WTC11 (cell line): Measurements from ENCODE around the gene SULF2. TPM values are rescaled to one million over a fixed set of nuclear protein-coding genes. Genes with fewer than 3 reads are reported as not detected.

Experiments used
- ATAC-seq: fragments of 200-7000 bp; cut with Tn5 transposase; 2 replicates; pipeline ENCODE4 v1.10.0; 2021; ENCODE audit warnings: mild to moderate bottlenecking, moderate library complexity
- CTCF ChIA-PET: fragments of 300-600 bp; sonication (Branson Sonifier 250); formaldehyde crosslinking; loops from one replicate; lab custom pipeline; 2021; ENCODE audit warnings: antibody characterized with exemption; lab: Charles Lee
- POLR2A ChIA-PET: fragments of 350-600 bp; sonication (Branson Sonifier 250); formaldehyde crosslinking; loops from one replicate; lab custom pipeline; 2021; ENCODE audit warnings: antibody characterized with exemption; lab: Charles Lee
- DNase-seq: peaks from one replicate; pipeline ENCODE4 v3.0.0; 2021; ENCODE audit warnings: low spot score
- H3K27ac Mint-ChIP-seq: 2 replicates; pipeline ENCODE4 v1.8.0; 2021; ENCODE audit warnings: mixed read lengths
- H3K27me3 Mint-ChIP-seq: 2 replicates; pipeline ENCODE4 v1.8.0; 2021; ENCODE audit warnings: low read depth, mild to moderate bottlenecking, moderate library complexity, mixed read lengths
- H3K36me3 Mint-ChIP-seq: 2 replicates; pipeline ENCODE4 v1.8.0; 2021; ENCODE audit warnings: mixed read lengths
- H3K4me1 Mint-ChIP-seq: 2 replicates; pipeline ENCODE4 v1.8.0; 2022; ENCODE audit warnings: mixed read lengths
- H3K4me3 Mint-ChIP-seq: 2 replicates; pipeline ENCODE4 v1.8.0; 2021; ENCODE audit warnings: mild to moderate bottlenecking, moderate library complexity, mixed read lengths
- H3K9me3 Mint-ChIP-seq: 2 replicates; pipeline ENCODE4 v1.8.0; 2021; ENCODE audit warnings: mixed read lengths
- ATF1 ChIP-seq: sonication (generic); formaldehyde crosslinking; IDR thresholded peaks from 2 replicates; pipeline ENCODE4 v1.8.1; 2023; ENCODE audit warnings: mild to moderate bottlenecking, moderate library complexity, missing genetic modification reagents
- FOXK1 ChIP-seq: sonication (generic); formaldehyde crosslinking; IDR thresholded peaks from 2 replicates; pipeline ENCODE4 v1.8.0; 2022; ENCODE audit warnings: mild to moderate bottlenecking, moderate library complexity, missing genetic modification reagents
- GABPB1 ChIP-seq: sonication (generic); formaldehyde crosslinking; IDR thresholded peaks from 2 replicates; pipeline ENCODE4 v1.8.1; 2023; ENCODE audit warnings: mild to moderate bottlenecking, missing genetic modification reagents
- IRF2 ChIP-seq: sonication (generic); formaldehyde crosslinking; IDR thresholded peaks from 2 replicates; pipeline ENCODE4 v1.8.0; 2022; ENCODE audit warnings: low read depth, missing genetic modification reagents, borderline replicate concordance
- JAZF1 ChIP-seq: fragments of 250-450 bp; sonication (Bioruptor Pico); IDR thresholded peaks from 2 replicates; pipeline ENCODE4 v1.9.0; 2021; ENCODE audit warnings: moderate library complexity, mild to moderate bottlenecking, inconsistent platforms
- NFYB ChIP-seq: sonication (generic); formaldehyde crosslinking; conservative IDR thresholded peaks from 2 replicates; pipeline ENCODE4 v1.8.0; 2022; ENCODE audit warnings: low read depth, missing genetic modification reagents
- NR1H2 ChIP-seq: sonication (generic); formaldehyde crosslinking; IDR thresholded peaks from 2 replicates; pipeline ENCODE4 v1.9.0; 2021; ENCODE audit warnings: mild to moderate bottlenecking, moderate library complexity, missing genetic modification reagents
- NR2C2 ChIP-seq: sonication (generic); formaldehyde crosslinking; IDR thresholded peaks from 2 replicates; pipeline ENCODE4 v1.8.0; 2022; ENCODE audit warnings: mild to moderate bottlenecking, missing genetic modification reagents
- OVOL2 ChIP-seq: fragments of 250-450 bp; sonication (Bioruptor Pico); IDR thresholded peaks from 2 replicates; pipeline ENCODE4 v1.9.0; 2021; ENCODE audit warnings: mild to moderate bottlenecking, borderline replicate concordance
- RORB ChIP-seq: fragments of 250-450 bp; sonication (Bioruptor Pico); IDR thresholded peaks from 2 replicates; pipeline ENCODE4 v1.9.0; 2021; ENCODE audit warnings: mild to moderate bottlenecking
- TEAD4 ChIP-seq: sonication (generic); formaldehyde crosslinking; IDR thresholded peaks from 2 replicates; pipeline ENCODE4 v1.8.0; 2022; ENCODE audit warnings: mild to moderate bottlenecking, missing genetic modification reagents
- ZNF263 ChIP-seq: sonication (generic); formaldehyde crosslinking; IDR thresholded peaks from 2 replicates; pipeline ENCODE4 v1.8.1; 2022; ENCODE audit warnings: low read depth, mild to moderate bottlenecking, moderate library complexity, missing genetic modification reagents
- ZNF416 ChIP-seq: fragments of 250-450 bp; sonication (Bioruptor Pico); IDR thresholded peaks from 2 replicates; pipeline ENCODE4 v1.9.0; 2021; ENCODE audit warnings: mild to moderate bottlenecking, inconsistent platforms
- ZNF532 ChIP-seq: fragments of 250-450 bp; sonication (Bioruptor Pico); IDR thresholded peaks from 2 replicates; pipeline ENCODE4 v1.9.0; 2021; ENCODE audit warnings: mild to moderate bottlenecking, borderline replicate concordance
- total RNA-seq: library from RNA; stranded (reverse); gene quantifications from 3 replicates; pipeline ENCODE4 v1.2.3, GENCODE V29; 2021
- TF ChIP-seq, protein P1 (sequence below): fragments of 250-450 bp; sonication (Bioruptor Pico); IDR thresholded peaks from 2 replicates; pipeline ENCODE4 v2.1.2; 2022; ENCODE audit warnings: mild to moderate bottlenecking, moderate library complexity
- TF ChIP-seq, protein P2 (sequence below): sonication (generic); formaldehyde crosslinking; IDR thresholded peaks from 2 replicates; pipeline ENCODE4 v1.8.1; 2023; ENCODE audit warnings: mild to moderate bottlenecking, missing genetic modification reagents, moderate library complexity
- TF ChIP-seq, protein P3 (sequence below): sonication (generic); formaldehyde crosslinking; IDR thresholded peaks from 2 replicates; pipeline ENCODE4 v1.8.1; 2022; ENCODE audit warnings: missing genetic modification reagents, borderline replicate concordance

The SULF2 gene
- total RNA-seq, 1 experiment from 2014 or later = 36.0 TPM

DNA sequence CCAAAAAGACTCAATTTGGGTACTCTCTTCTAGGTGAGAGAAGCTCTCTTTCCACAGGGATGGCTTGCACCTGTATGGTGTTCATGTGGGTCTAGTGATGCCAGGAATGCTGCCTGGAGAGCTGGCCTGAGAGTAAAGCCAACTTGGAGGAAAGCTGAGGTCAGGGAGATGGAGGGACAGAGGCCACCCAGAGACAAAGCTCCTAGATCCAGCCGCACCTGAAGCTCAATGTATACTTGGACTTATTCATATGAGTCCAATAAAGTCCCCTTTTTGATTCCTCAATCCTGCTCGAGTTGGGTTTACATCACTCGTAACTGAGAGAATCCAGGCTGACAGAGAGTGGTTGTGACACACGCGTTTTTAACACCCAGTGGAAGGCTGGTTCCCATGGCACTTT lies 33.8 kb downstream of the SULF2 start (continued):
- TF ChIP-seq, protein P1, sequence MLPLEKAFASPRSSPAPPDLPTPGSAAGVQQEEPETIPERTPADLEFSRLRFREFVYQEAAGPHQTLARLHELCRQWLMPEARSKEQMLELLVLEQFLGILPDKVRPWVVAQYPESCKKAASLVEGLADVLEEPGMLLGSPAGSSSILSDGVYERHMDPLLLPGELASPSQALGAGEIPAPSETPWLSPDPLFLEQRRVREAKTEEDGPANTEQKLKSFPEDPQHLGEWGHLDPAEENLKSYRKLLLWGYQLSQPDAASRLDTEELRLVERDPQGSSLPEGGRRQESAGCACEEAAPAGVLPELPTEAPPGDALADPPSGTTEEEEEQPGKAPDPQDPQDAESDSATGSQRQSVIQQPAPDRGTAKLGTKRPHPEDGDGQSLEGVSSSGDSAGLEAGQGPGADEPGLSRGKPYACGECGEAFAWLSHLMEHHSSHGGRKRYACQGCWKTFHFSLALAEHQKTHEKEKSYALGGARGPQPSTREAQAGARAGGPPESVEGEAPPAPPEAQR (CRISPR knock-in tag) = no peak
- TF ChIP-seq ZNF532 (CRISPR knock-in tag) (no peak), ATF1 (no peak), NFYB (CRISPR knock-in tag) (no peak), NR2C2 (CRISPR knock-in tag) (no peak), RORB (CRISPR knock-in tag) (no peak), GABPB1 (CRISPR knock-in tag) (no peak), NR1H2 (no peak), JAZF1 (CRISPR knock-in tag) (no peak), FOXK1 (no peak), ZNF416 (CRISPR knock-in tag) (no peak), ZNF263 (CRISPR knock-in tag) (no peak)
- TF ChIP-seq, protein P2, sequence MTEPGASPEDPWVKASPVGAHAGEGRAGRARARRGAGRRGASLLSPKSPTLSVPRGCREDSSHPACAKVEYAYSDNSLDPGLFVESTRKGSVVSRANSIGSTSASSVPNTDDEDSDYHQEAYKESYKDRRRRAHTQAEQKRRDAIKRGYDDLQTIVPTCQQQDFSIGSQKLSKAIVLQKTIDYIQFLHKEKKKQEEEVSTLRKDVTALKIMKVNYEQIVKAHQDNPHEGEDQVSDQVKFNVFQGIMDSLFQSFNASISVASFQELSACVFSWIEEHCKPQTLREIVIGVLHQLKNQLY = no peak

GRCh38 chr20:47749339-47749738 lies 35.9 kb downstream of the SULF2 start:
- H3K27ac Mint-ChIP-seq = no peak overlapping the region
- POLR2A ChIA-PET = no interaction called here
- DNase-seq (no peak), ATAC-seq (no peak)
- TF ChIP-seq, protein P3, sequence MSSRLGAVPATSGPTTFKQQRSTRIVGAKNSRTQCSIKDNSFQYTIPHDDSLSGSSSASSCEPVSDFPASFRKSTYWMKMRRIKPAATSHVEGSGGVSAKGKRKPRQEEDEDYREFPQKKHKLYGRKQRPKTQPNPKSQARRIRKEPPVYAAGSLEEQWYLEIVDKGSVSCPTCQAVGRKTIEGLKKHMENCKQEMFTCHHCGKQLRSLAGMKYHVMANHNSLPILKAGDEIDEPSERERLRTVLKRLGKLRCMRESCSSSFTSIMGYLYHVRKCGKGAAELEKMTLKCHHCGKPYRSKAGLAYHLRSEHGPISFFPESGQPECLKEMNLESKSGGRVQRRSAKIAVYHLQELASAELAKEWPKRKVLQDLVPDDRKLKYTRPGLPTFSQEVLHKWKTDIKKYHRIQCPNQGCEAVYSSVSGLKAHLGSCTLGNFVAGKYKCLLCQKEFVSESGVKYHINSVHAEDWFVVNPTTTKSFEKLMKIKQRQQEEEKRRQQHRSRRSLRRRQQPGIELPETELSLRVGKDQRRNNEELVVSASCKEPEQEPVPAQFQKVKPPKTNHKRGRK (CRISPR knock-in tag) = no peak
- TF ChIP-seq IRF2 (no peak), ZNF263 (CRISPR knock-in tag) (no peak)
- H3K4me1 Mint-ChIP-seq = peaks cover 12% of the 10 kb centered on the region
- H3K9me3 Mint-ChIP-seq = no peaks in the 10 kb centered on the region
- no peak overlapping the region for H3K4me3 Mint-ChIP-seq
- CTCF ChIA-PET = interaction anchor here (0.6 to 1.1 kb wide), 3 partner anchors 9 to 867 kb away, joined by 4 to 5 read pairs (median 4); no protein-coding TSS in a partner anchor
- H3K36me3 Mint-ChIP-seq = no peaks in the 10 kb centered on the region
- no peaks in the 10 kb centered on the region for H3K27me3 Mint-ChIP-seq

- H3K4me3 Mint-ChIP-seq = no peak overlapping the region
- no peaks in the 10 kb centered on the region for H3K36me3 Mint-ChIP-seq
- POLR2A ChIA-PET = no interaction called here
- TF ChIP-seq TEAD4 (CRISPR knock-in tag) (no peak), OVOL2 (CRISPR knock-in tag) (no peak)
- ATAC-seq = no peak
- no peaks in the 10 kb centered on the region for H3K27me3 Mint-ChIP-seq
- peaks cover 12% of the 10 kb centered on the region for H3K4me1 Mint-ChIP-seq
- no peak overlapping the region for H3K27ac Mint-ChIP-seq
- H3K9me3 Mint-ChIP-seq = no peaks in the 10 kb centered on the region
- CTCF ChIA-PET = interaction anchor here (0.6 to 1.1 kb wide), 3 partner anchors 10 to 867 kb away, joined by 4 to 5 read pairs (median 4); no protein-coding TSS in a partner anchor
- no peak for DNase-seq
These were observed 36.5 kb downstream of the SULF2 start for GRCh38 chr20:47748823-47749222.
